ENCODE data around the gene EXD3. TPM values are rescaled to one million over a fixed set of nuclear protein-coding genes. Genes with fewer than 3 reads are reported as not detected.
A peak's percentile ranks its signal among the peaks of the same experiment; 100 is the strongest.

Gene EXD3
- total and polyA plus RNA-seq, 8 donors: 12.9 to 105 (median 24.0) TPM

DNA sequence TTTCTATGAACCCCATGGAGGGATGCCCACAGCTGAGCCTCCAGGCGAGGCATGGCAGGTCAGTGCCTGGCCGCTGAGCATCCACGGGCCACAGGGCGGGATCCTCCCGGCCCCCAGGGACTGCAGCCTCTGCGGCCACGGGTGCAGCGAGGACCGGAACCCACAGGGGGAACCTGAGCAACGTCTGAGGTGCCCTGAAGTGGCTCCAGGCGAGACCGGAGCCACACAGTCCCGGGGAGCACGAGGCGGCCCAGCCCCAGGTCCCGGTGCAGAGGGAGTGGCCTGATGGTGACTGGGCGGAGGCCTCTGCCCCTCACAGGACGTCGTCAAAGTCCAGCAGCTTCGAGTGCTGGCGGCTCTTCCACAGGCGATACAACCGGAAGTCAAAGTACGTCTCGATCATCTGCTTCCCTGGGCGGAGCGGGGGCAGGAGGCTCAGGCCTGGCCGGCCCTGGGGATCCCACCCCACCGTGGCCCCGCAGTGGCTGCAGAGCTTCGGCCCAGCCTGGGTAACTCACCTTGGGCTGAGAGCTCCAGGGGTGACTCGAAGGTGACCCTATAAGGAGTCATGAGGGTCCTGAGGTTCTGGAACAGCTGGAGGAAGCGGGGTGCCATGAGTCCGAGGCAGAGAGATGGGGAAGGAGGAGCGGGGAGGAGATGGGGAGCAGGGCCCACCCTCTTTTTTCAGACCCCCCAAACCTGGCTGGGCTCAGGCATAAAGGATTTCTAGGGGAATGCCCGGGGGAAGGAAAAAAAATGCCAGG is 26.3 kb upstream of the EXD3 start:
- 84 to 95% (median 86%) methylated on average over 20 to 36 of the region's 36 CpGs for WGBS, 5 donors
- no peak for TF ChIP-seq POLR2AphosphoS5 (IDR thresholded peaks at IDR 0.05)
- no peak for TF ChIP-seq EP300 (IDR thresholded peaks at IDR 0.05)
- TF ChIP-seq POLR2A (IDR thresholded peaks at IDR 0.05): no peak
- intact Hi-C loops (cut with DNase I; ENCODE audit: low total_unique reads): no loop called here
- Histone ChIP-seq H3K36me3 (peaks cover 14 to 33% (median 29%) of the 10 kb centered on the region in 4 donors), H3K27me3 (peaks cover 0 to 15% (median 0%) of the 10 kb centered on the region in 3 donors), H3K27ac (no peak overlapping the region), H3K4me3 (no peak overlapping the region), H3K9me3 (no peaks in the 10 kb centered on the region), H3K4me1 (peaks cover 17 to 30% (median 29%) of the 10 kb centered on the region in 4 donors)
- peak in 1 of 2 donors; percentile 17 for DNase-seq

DNA sequence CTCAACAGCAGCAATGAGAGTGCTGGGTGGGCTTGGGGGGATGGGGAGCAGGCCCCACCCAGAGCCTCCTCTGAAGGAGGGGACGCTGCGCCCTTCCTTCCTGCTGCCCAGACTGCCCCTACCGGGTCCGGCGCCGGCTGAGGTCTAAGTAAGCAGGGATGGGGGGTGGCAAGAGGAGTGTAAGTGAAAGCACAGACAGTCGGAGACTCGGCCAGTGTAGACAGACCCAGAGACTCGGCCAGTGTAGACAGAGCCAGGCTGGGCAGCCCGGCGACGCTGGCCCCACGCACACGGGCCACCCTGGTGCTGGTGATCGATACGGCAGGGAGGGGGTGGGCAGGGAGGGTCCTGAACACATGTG is 25.6 kb upstream of the EXD3 start:
- Histone ChIP-seq H3K36me3 (peaks cover 14 to 33% (median 29%) of the 10 kb centered on the region in 4 donors), H3K27ac (no peak overlapping the region), H3K9me3 (no peaks in the 10 kb centered on the region), H3K4me3 (no peak overlapping the region), H3K27me3 (peaks cover 0 to 22% (median 0%) of the 10 kb centered on the region in 3 donors), H3K4me1 (peaks cover 14 to 26% (median 24%) of the 10 kb centered on the region in 4 donors)
- no peak for DNase-seq
- 87 to 94% (median 91%) methylated on average over 15 to 16 of the region's 16 CpGs for WGBS, 5 donors
- TF ChIP-seq POLR2A (IDR thresholded peaks at IDR 0.05) (no peak), EP300 (IDR thresholded peaks at IDR 0.05) (no peak), POLR2AphosphoS5 (IDR thresholded peaks at IDR 0.05) (no peak)
- TF ChIP-seq, protein P1, sequence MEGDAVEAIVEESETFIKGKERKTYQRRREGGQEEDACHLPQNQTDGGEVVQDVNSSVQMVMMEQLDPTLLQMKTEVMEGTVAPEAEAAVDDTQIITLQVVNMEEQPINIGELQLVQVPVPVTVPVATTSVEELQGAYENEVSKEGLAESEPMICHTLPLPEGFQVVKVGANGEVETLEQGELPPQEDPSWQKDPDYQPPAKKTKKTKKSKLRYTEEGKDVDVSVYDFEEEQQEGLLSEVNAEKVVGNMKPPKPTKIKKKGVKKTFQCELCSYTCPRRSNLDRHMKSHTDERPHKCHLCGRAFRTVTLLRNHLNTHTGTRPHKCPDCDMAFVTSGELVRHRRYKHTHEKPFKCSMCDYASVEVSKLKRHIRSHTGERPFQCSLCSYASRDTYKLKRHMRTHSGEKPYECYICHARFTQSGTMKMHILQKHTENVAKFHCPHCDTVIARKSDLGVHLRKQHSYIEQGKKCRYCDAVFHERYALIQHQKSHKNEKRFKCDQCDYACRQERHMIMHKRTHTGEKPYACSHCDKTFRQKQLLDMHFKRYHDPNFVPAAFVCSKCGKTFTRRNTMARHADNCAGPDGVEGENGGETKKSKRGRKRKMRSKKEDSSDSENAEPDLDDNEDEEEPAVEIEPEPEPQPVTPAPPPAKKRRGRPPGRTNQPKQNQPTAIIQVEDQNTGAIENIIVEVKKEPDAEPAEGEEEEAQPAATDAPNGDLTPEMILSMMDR (IDR thresholded peaks at IDR 0.05): no peak
- intact Hi-C loops (cut with DNase I; ENCODE audit: low total_unique reads): no loop called here

DNA sequence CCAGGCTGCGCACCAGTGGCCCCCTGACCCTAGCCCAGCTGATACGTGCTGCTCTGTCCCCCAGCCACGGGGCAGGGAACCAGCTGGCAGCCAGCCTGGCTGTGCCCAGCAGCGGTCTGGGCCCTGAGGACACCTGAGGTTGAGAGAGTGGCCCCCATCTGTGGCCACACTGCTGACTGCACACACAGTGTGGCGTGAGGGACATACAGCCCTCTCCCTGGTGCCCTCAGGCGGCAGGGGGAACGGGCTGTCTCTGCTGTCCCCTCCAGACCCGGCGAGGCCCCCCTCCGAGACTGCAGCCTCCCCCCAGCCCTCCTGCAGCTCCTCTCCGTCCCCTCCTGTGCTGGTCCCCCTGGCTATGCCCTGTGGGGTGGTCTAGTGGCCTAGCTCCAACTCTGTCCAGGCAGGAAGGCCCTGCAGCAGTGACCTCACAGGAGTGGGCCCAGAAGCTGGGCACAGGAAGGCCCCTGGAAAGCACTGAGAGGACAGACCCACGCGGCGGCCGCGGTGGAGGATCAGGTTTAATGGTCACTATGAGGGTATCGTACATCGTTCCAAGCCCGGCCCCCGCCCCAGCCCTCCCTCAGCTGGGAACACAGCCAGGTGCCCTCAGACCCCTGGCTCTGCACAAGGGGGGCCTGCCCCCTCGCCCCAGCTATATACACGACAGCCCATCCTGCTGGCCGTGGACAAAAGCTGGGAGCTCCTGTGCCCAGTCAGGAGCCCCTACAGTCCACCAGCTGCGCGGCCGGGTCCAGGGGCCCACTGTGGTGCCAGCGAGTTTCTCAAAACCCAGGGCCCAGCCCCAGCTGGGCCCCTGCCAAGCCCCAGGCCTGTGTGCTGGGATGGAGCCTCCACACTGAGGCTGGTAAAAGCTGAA is 25.0 kb upstream of the EXD3 start:
- WGBS, 5 donors: 73 to 79% (median 76%) methylated on average over 20 to 27 of the region's 27 CpGs
- intact Hi-C loops (cut with DNase I; ENCODE audit: low total_unique reads): no loop called here

DNA sequence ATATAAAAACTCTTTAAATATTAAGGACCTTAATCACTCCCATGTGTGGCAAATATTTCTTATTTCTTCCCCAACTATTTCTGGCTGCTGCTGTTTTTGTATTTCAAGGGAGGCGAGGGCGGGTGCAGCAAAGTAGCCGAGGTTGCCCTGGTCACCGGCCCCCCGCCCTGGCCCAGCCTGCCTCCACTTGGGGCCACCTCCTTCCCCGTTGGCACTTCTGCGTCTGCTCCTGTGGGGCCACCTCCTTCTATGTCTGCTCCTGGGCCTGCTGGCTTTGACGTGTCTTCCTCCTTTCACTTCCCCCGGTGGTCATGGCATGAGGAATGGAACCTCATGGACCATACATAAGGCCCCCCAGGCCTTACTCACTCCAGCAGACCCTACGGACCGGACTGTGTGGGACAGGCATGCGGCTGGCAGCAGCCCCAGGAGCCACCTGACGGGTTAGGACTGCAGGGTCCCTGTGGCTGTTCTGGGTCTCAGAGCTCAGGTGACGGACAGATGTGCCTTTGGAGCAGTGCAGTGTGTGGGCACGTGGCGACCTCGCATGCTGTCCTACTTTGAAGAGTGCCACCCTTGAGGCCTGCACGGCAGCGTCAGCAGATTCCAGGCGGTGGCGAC is 24.0 kb upstream of the EXD3 start:
- peaks cover 9 to 23% (median 20%) of the 10 kb centered on the region in 4 donors for H3K36me3 ChIP-seq
- DNase-seq: no peak
- H3K4me3 ChIP-seq: no peak overlapping the region
- TF ChIP-seq EP300 (IDR thresholded peaks at IDR 0.05) (no peak), POLR2AphosphoS5 (IDR thresholded peaks at IDR 0.05) (no peak), POLR2A (IDR thresholded peaks at IDR 0.05) (no peak)
- TF ChIP-seq, protein P1 (IDR thresholded peaks at IDR 0.05): no peak
- intact Hi-C loops (cut with DNase I; ENCODE audit: low total_unique reads): no loop called here
- peaks cover 0 to 31% (median 0%) of the 10 kb centered on the region in 3 donors for H3K27me3 ChIP-seq
- peaks cover 10 to 22% (median 15%) of the 10 kb centered on the region in 4 donors for H3K4me1 ChIP-seq
- H3K27ac ChIP-seq: no peak overlapping the region
- WGBS, 5 donors: 71 to 85% (median 81%) methylated on average over 20 to 21 of the region's 21 CpGs
- peaks cover 0 to 3% (median 0%) of the 10 kb centered on the region in 4 donors for H3K9me3 ChIP-seq

More for the DNA sequence above, 25.0 kb upstream of the EXD3 start:
- DNase-seq: no peak
- Histone ChIP-seq H3K27me3 (peaks cover 0 to 22% (median 0%) of the 10 kb centered on the region in 3 donors), H3K4me1 (peaks cover 10 to 21% (median 18%) of the 10 kb centered on the region in 4 donors), H3K9me3 (no peaks in the 10 kb centered on the region), H3K4me3 (no peak overlapping the region), H3K36me3 (peaks cover 14 to 31% (median 27%) of the 10 kb centered on the region in 4 donors), H3K27ac (no peak overlapping the region)
- TF ChIP-seq POLR2A (IDR thresholded peaks at IDR 0.05): no peak
- no peak for TF ChIP-seq EP300 (IDR thresholded peaks at IDR 0.05)
- TF ChIP-seq, protein P1 (IDR thresholded peaks at IDR 0.05): no peak
- TF ChIP-seq POLR2AphosphoS5 (IDR thresholded peaks at IDR 0.05): no peak

All from stomach (tissue), 9 donors.